ENCODE data around the gene CAPG. TPM values are rescaled to one million over a fixed set of nuclear protein-coding genes. Genes with fewer than 3 reads are reported as not detected.

Gene CAPG, protein sequence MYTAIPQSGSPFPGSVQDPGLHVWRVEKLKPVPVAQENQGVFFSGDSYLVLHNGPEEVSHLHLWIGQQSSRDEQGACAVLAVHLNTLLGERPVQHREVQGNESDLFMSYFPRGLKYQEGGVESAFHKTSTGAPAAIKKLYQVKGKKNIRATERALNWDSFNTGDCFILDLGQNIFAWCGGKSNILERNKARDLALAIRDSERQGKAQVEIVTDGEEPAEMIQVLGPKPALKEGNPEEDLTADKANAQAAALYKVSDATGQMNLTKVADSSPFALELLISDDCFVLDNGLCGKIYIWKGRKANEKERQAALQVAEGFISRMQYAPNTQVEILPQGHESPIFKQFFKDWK
- 100 to 1,000 TPM; 282 to 288 TPM for total RNA-seq

DNA sequence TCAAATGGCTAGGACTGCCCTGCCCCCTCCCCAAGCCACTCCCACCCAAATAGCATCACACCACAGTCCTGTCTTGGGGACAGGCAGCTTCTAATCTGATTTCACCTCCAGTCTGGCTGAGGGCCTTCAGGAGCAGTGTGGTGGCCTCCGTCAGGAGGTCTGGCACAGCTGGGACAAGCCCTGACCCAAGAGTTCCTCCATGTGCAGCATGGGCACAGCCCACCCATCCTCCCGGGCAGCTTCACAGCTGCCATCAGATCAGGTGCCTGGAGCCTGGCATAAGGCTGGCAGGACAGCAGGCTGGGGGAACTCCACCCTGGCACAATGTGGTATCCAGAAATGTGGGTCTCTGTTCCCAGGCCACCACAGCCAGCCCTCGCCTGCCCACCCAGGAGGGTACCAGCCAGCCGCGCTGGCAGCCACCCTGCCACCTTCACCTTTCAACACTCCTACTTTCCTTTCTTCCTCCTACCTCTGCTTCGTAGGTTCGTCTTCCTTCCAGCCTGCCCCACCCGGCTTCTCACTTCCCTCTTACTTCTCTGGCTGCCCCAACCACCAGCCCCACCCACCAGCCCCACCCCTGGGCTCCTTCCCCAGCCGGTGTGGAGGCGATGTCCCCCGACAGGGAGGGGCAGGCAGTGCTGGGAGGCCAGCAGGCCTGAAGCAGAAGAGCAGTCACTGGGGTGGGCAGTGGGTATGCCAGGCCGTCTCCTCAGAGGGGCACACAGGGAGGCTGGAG lies at the start of gene CAPG:
TSS of gene CAPG (minus strand) at position 522 of the 739 bp plus-strand sequence. CDS start 8,221 bp downstream, outside the sequence.
- peak within 1 kb of the TSS; percentile 86 for H3K4me3 Mint-ChIP-seq
- ChIA-PET POLR2A (interaction anchor here (0.9 to 1.9 kb wide), 4 partner anchors 10 to 129 kb away, joined by 3 to 8 read pairs (median 4); partner anchors contain the start of gene MAT2A), CTCF (no interaction called here)
- peak within 1 kb of the TSS; percentile 88 for H3K27ac Mint-ChIP-seq
- ATAC-seq, result peak; percentile 55
- H3K27me3 Mint-ChIP-seq (ENCODE audit: low read depth), result peaks cover 3% of the 10 kb centered on the region
- DNase-seq, result peak; percentile 77
- H3K36me3 Mint-ChIP-seq (ENCODE audit: low read depth), result peaks cover 16% of the 10 kb centered on the region
- peaks cover 80% of the 10 kb centered on the region for H3K4me1 Mint-ChIP-seq (ENCODE audit: low read depth)
- H3K9me3 Mint-ChIP-seq (ENCODE audit: insufficient read depth), result no peaks in the 10 kb centered on the region

DNA sequence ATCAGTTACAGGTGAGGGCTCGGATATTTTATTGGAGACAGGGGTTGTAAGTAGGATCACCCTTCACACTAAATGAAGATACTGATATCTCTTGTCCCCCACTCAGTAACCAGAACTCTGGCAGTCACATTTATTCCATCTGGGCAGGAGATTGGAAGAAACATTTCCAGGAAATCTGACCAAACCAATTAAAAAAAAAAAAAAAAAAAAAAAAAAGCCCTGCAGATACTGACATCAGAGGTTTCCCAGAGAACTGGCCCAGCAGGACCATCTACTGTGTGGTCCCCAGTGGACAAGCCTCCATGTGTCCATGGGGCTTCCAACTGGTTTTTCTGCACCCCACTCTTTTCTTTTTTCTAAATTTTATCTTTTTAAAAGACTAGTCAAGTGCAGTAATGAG lies 49.6 kb upstream of the CAPG start:
- ChIA-PET CTCF (no interaction called here), POLR2A (no interaction called here)
- DNase-seq (no peak), ATAC-seq (no peak)
- Mint-ChIP-seq H3K27ac (no peak overlapping the region), H3K9me3 (ENCODE audit: insufficient read depth) (no peaks in the 10 kb centered on the region), H3K27me3 (ENCODE audit: low read depth) (peaks cover 5% of the 10 kb centered on the region), H3K36me3 (ENCODE audit: low read depth) (no peaks in the 10 kb centered on the region), H3K4me1 (ENCODE audit: low read depth) (peaks cover 2% of the 10 kb centered on the region), H3K4me3 (no peak overlapping the region)

DNA sequence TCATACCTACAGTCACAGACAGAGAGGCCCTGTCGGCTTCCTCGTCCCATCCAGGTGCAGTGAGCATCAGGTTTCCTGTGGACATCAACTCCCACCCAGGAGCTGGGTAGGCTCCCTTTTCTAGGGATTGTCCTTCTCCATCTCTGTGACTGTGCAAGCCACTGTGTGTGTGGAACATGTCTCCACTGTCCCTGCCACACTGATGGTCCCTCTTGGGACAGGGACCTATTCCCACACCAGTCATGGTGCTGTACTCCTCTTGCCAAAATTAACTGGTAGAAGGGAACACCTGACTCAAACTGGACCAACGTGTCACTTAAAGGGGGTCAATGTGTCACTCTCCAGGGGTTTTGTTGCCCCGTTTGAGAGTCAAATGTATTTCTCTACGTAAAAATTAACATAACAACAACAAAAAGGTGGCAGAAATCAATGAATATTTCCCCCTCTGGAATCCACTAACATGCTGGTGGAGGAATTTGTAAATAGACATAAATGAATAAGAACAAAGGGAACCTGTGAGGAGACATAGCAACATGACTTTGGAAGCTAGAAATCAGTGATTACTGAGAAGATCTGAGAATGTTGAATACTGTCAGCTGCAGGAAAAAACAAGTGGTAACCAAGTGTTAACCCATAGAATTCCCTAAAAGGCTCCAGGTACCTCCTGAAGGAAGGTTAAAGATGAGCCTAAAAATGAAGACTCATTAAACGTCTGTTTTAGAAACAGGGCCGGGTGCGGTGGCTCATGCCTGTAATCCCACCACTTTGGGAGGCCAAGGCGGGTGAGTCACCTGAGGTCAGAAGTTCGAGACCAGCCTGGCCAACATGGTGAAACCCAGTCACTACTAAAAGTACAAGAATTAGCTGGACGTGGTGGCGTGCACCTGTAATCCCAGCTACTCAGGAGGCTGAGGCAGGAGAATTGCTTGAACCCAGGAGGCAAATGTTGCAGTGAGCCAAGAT lies 48.7 kb upstream of the CAPG start:
- Mint-ChIP-seq H3K36me3 (ENCODE audit: low read depth) (no peaks in the 10 kb centered on the region), H3K4me3 (no peak overlapping the region), H3K27ac (no peak overlapping the region), H3K4me1 (ENCODE audit: low read depth) (peaks cover 2% of the 10 kb centered on the region), H3K9me3 (ENCODE audit: insufficient read depth) (no peaks in the 10 kb centered on the region), H3K27me3 (ENCODE audit: low read depth) (peaks cover 5% of the 10 kb centered on the region)
- ATAC-seq (no peak), DNase-seq (no peak)
- ChIA-PET CTCF (no interaction called here), POLR2A (no interaction called here)

DNA sequence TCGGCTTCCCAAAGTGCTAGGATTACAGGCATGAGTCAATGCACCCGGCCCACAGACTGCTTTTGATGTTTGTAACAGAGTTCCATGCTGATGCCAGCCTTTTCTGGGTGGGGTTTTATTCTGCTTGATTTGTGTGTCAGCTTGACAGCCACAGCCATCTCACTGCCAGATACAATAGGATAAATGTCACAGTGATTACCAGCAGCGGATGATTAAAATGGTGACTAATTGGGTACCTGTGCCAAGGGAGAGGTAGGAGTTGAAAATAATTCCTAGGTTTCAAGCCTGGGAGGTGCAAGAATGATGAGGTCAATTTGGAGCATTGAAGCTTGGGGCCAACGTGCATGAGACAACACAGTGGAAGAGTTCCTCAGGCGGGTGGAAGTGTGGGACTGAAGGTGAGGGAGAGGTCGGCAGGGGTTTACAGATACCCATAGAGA lies 47.7 kb upstream of the CAPG start:
- ChIA-PET CTCF (no interaction called here), POLR2A (no interaction called here)
- H3K4me3 Mint-ChIP-seq, result no peak overlapping the region
- peaks cover 5% of the 10 kb centered on the region for H3K27me3 Mint-ChIP-seq (ENCODE audit: low read depth)
- H3K27ac Mint-ChIP-seq, result no peak overlapping the region
- no peaks in the 10 kb centered on the region for H3K36me3 Mint-ChIP-seq (ENCODE audit: low read depth)
- H3K9me3 Mint-ChIP-seq (ENCODE audit: insufficient read depth), result no peaks in the 10 kb centered on the region
- no peak for DNase-seq
- ATAC-seq, result no peak
- H3K4me1 Mint-ChIP-seq (ENCODE audit: low read depth), result peaks cover 2% of the 10 kb centered on the region

DNA sequence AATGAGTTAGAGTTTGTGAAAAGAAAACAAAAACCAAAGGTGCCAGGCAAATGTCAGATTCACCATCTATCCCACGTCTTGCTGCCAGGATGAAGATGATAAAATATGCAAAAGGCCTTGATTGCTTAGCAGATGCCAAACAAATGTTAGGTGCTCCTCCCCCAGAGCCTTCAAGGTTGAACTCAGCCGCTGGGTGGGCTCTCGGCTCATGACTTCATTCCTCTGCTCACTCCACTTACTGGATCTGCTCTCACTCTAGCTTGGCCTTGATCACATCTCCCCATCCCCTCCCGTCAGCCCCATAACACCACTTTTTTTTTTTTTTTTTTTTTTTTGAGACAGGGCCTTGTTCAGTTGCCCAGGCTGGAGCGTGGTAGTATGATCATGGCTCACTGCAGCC lies 46.9 kb upstream of the CAPG start:
- Mint-ChIP-seq H3K27me3 (ENCODE audit: low read depth) (peaks cover 5% of the 10 kb centered on the region), H3K4me1 (ENCODE audit: low read depth) (peaks cover 2% of the 10 kb centered on the region), H3K36me3 (ENCODE audit: low read depth) (no peaks in the 10 kb centered on the region), H3K27ac (no peak overlapping the region), H3K9me3 (ENCODE audit: insufficient read depth) (no peaks in the 10 kb centered on the region), H3K4me3 (no peak overlapping the region)
- ATAC-seq, result no peak
- no peak for DNase-seq
- POLR2A ChIA-PET, result no interaction called here
- CTCF ChIA-PET, result no interaction called here

DNA sequence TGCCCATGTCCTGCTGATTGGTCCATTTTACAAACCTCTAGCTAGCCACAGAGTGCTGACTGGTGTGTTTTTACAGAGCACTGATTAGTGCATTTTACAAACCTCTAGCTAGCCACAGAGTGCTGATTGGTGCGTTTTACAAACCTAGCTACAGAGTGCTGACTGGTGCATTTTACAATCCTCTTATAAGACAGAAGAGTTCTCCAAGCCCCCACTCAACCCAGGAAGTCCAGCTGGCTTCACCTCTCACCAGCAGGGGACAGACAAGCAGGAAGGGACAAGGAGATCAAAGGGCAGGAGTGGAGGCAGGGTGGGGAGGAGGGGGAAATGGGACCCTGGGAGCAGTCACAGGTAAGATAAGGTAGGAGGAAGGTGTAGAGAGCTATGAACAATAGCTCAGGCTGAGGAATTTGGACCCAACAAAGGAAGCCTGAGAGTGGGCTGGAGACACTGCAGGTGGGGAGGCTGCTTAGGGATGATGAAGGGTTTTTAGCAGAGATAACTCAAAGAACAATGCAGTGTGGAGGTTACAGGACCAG lies 45.5 kb upstream of the CAPG start:
- Mint-ChIP-seq H3K9me3 (ENCODE audit: insufficient read depth) (no peaks in the 10 kb centered on the region), H3K36me3 (ENCODE audit: low read depth) (no peaks in the 10 kb centered on the region), H3K27me3 (ENCODE audit: low read depth) (peaks cover 5% of the 10 kb centered on the region), H3K4me1 (ENCODE audit: low read depth) (peaks cover 2% of the 10 kb centered on the region), H3K27ac (no peak overlapping the region), H3K4me3 (no peak overlapping the region)
- DNase-seq (no peak), ATAC-seq (no peak)
- ChIA-PET CTCF (interaction anchor here (0.9 kb wide), 1 partner anchor 36 kb away, joined by 4 read pairs; no protein-coding TSS in a partner anchor), POLR2A (no interaction called here)

DNA sequence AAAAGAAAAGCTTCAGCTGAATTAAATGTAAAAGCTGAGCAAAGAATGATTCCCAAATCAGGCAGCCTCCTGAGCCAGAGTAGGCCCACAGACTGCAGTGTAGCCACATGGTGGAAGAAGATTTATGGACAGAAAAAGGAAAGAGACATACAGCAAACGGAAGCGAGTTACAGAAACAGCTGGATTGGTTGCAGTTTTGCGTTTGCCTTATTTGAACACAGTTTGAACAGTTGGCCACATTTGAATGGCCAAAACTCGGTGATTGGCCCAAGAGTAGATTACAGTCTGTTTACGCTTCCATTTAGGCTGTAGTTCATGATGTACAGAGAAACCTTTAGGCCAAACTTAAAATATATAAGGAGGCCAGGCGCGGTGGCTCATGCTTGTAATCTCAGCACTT lies 43.4 kb upstream of the CAPG start:
- ATAC-seq, result no peak

DNA sequence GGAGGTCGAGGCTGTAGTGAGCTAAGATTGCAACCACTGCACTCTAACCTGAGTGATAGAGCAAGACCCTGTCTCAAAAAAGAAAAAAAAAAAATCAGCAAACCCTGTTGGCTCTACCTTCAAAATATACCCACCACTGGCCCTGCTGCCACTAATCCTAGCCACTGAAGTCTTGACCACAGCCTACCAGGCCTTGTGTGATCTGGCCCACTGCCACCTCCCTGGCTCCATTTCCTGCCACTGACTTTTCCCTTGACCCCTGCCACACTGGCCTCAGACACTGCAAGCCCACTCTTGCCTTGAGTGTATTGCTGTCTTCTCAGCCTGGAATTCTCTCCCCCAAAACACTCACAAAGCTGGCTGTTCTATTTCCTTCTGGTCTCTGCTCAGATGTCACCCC lies 42.1 kb upstream of the CAPG start:
- H3K27ac Mint-ChIP-seq, result peak overlapping the region; percentile 26
- POLR2A ChIA-PET, result no interaction called here

More for the DNA sequence above, 43.4 kb upstream of the CAPG start:
- Mint-ChIP-seq H3K4me1 (ENCODE audit: low read depth) (peaks cover 2% of the 10 kb centered on the region), H3K4me3 (no peak overlapping the region), H3K36me3 (ENCODE audit: low read depth) (no peaks in the 10 kb centered on the region), H3K27ac (no peak overlapping the region), H3K27me3 (ENCODE audit: low read depth) (peaks cover 7% of the 10 kb centered on the region), H3K9me3 (ENCODE audit: insufficient read depth) (no peaks in the 10 kb centered on the region)
- no peak for DNase-seq
- CTCF ChIA-PET, result no interaction called here
- POLR2A ChIA-PET, result interaction anchor here (0.7 to 1.1 kb wide), 2 partner anchors 85 to 111 kb away, joined by 3 read pairs; partner anchors contain the start of gene MAT2A

DNA sequence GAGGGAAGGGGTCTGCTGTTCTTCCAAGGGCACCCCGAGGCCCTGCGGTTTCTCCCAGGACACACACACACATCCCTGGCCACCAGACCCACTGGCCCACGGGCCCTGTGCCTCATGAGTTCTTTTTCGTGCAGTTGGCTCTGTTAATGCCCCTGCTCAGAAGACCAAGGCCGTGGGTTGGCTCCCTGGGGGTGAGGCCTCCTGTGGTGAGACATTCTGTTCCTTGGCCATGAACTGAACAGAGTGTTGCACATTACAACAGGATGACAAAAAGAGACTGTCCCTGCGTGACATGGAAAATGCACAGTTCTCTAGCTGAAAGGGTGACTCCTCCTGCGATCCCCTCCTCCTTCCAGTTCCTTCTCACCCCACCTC lies 39.0 kb upstream of the CAPG start:
- ChIA-PET POLR2A (no interaction called here), CTCF (no interaction called here)
- ATAC-seq, result no peak
- DNase-seq, result no peak
- Mint-ChIP-seq H3K4me3 (no peak overlapping the region), H3K9me3 (ENCODE audit: insufficient read depth) (no peaks in the 10 kb centered on the region), H3K27ac (no peak overlapping the region), H3K36me3 (ENCODE audit: low read depth) (no peaks in the 10 kb centered on the region), H3K27me3 (ENCODE audit: low read depth) (peaks cover 2% of the 10 kb centered on the region), H3K4me1 (ENCODE audit: low read depth) (peaks cover 2% of the 10 kb centered on the region)

More for the DNA sequence above, 42.1 kb upstream of the CAPG start:
- Mint-ChIP-seq H3K36me3 (ENCODE audit: low read depth) (no peaks in the 10 kb centered on the region), H3K27me3 (ENCODE audit: low read depth) (peaks cover 7% of the 10 kb centered on the region), H3K4me3 (no peak overlapping the region), H3K4me1 (ENCODE audit: low read depth) (peaks cover 4% of the 10 kb centered on the region), H3K9me3 (ENCODE audit: insufficient read depth) (no peaks in the 10 kb centered on the region)
- DNase-seq, result no peak
- no peak for ATAC-seq
- CTCF ChIA-PET, result no interaction called here

DNA sequence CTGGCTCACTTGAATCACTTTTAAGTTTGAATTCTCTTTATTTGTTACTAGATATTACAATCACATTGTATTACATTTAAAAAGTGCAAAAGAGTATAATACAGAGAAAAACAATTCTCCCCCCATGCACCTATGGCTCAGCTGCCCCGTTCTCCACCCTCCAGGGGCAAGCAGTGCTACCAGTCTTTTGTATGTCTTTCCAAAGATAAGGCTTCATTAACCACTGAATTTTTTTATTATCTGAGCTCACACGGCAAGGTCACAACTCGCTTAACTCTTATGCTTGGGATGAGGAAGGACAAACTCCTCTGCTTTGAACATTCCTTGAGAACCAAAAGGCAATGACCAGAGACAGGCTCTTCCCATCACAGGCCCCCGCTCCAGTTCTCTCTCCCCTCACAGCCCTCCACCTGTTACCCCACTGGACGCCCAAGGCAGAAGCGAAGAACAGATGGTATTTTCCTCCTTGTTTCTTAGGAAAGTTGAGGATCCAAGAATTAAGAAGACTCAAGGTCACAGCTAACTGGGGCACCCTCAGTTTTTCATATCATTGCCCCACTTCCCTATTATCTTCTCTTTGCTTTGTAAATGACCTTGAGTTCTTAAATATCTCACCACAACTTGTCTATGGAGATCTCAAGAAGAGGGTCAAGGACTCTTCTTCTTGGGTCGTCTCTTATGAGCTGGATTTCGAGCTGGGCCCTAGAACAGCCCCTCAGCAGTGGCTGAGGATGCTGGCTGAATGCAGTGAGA lies 38.5 kb upstream of the CAPG start:
- Mint-ChIP-seq H3K4me3 (no peak overlapping the region), H3K27me3 (ENCODE audit: low read depth) (peaks cover 2% of the 10 kb centered on the region), H3K4me1 (ENCODE audit: low read depth) (peaks cover 2% of the 10 kb centered on the region), H3K27ac (no peak overlapping the region), H3K36me3 (ENCODE audit: low read depth) (no peaks in the 10 kb centered on the region), H3K9me3 (ENCODE audit: insufficient read depth) (no peaks in the 10 kb centered on the region)
- POLR2A ChIA-PET, result no interaction called here
- ATAC-seq, result no peak
- DNase-seq, result no peak
- CTCF ChIA-PET, result no interaction called here

DNA sequence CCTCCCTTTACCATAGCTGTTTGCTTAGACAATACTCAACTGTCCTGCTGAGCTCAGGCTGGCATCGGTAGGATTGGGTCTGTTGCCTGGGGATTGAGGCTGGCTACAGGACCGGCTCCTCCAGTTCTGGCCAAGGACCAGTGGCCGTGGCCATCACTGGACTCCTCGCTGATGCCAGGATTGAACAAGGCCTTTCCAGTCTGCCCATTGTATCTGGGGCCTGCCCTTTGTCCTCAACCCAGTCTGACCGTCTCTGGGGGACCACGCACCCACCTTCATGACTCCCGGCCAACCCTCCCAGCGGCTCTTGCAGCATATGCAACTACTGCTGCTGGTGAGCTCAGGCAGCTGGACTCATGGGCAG lies 37.0 kb upstream of the CAPG start:
- CTCF ChIA-PET, result no interaction called here
- H3K4me3 Mint-ChIP-seq, result no peak overlapping the region

More for the DNA sequence above, 37.0 kb upstream of the CAPG start:
- ATAC-seq (no peak), DNase-seq (no peak)
- Mint-ChIP-seq H3K36me3 (ENCODE audit: low read depth) (no peaks in the 10 kb centered on the region), H3K4me1 (ENCODE audit: low read depth) (peaks cover 2% of the 10 kb centered on the region), H3K27me3 (ENCODE audit: low read depth) (peaks cover 2% of the 10 kb centered on the region), H3K9me3 (ENCODE audit: insufficient read depth) (no peaks in the 10 kb centered on the region), H3K27ac (no peak overlapping the region)
- POLR2A ChIA-PET, result interaction anchor here (0.8 kb wide), 1 partner anchor 9 kb away, joined by 3 read pairs; no protein-coding TSS in a partner anchor
